ENCODE data around the gene YIF1B. TPM values are rescaled to one million over a fixed set of nuclear protein-coding genes. Genes with fewer than 3 reads are reported as not detected.

The YIF1B gene
- total and polyA plus RNA-seq, 2 donors (not counting 1 experiment from before 2014, with no cell fraction given) = 31.6 to 58.3 TPM

DNA sequence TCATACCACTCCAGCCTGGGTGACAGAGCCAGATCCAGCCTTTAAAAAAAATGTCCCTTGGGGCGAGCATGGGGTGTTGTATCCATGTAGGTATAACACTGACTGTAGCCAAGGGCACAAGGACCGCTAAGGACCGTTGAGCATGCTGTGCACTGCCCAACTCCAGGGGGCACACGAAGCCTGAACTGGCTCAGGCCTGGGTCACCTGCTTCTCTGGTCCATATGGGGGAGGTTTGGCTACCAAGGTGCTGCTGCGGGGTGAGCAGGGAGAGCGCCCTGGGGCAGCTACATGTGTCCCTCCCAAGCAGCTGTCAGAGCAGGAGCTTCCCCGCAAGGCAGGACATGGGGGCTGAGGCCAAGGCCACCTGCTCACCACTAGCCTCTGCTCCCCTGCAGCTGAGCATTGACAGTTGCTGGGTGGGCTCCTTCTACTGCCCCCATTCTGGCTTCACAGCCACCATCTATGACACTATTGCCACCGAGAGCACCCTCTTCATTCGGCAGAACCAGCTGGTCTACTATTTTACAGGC, 36.2 kb upstream of the YIF1B start:
- Histone ChIP-seq H3K9ac (ENCODE audit: low read length) (no peak overlapping the region), H4K20me1 (ENCODE audit: control insufficient read depth, insufficient read depth, low read length, poor library complexity, severe bottlenecking) (no peaks in the 10 kb centered on the region), H3K4me2 (replicated peaks; ENCODE audit: low read depth, low read length, poor library complexity, severe bottlenecking) (no peak overlapping the region), H3K9me3 (ENCODE audit: control extremely low read depth in 1 of 3, control insufficient read depth in 2 of 3, insufficient read depth in 1 of 3, low read length in 2 of 3) (no peaks in the 10 kb centered on the region), H3K27ac (ENCODE audit: low read length in 2 of 2) (no peak overlapping the region), H3K79me2 (ENCODE audit: control insufficient read depth, insufficient read depth, low read length) (no peaks in the 10 kb centered on the region), H3K4me1 (ENCODE audit: control insufficient read depth in 2 of 2, insufficient read depth in 2 of 2, low read length in 2 of 2) (no peaks in the 10 kb centered on the region), H3K4me3 (ENCODE audit: control extremely low read depth in 1 of 5, extremely low read depth in 1 of 5, insufficient read depth in 1 of 5, low read depth in 2 of 5, low read length in 4 of 5) (no peak overlapping the region), H3K36me3 (replicated peaks in 1 of 2; ENCODE audit: control extremely low read depth in 1 of 2, control insufficient read depth in 1 of 2, extremely low read depth in 1 of 2, insufficient read depth in 2 of 2, low read length in 1 of 2) (no peaks in the 10 kb centered on the region), H2AFZ (ENCODE audit: insufficient read depth, low read depth, low read length, poor library complexity, severe bottlenecking) (no peak overlapping the region), H3K27me3 (replicated peaks in 1 of 4; ENCODE audit: control extremely low read depth in 1 of 4, control insufficient read depth in 3 of 4, insufficient read depth in 4 of 4, low read length in 3 of 4) (no peaks in the 10 kb centered on the region)
- H3K27me3 Mint-ChIP-seq = peaks cover 7% of the 10 kb centered on the region
- ATAC-seq (ENCODE audit: low read depth) (no peak), DNase-seq (no peak)
- ChIA-PET POLR2A (no interaction called here), CTCF (interaction anchor here (0.7 kb wide), 1 partner anchor 22 kb away, joined by 3 read pairs; the partner anchor contains the start of gene PSMD8)
- H3K9me3 Mint-ChIP-seq (ENCODE audit: insufficient read depth) = no peaks in the 10 kb centered on the region
- no peak for TF ChIP-seq EZH2 (IDR thresholded peaks at IDR 0.05; ENCODE audit: borderline replicate concordance, insufficient read depth, low read depth, low read length, poor library complexity, severe bottlenecking)
- TF ChIP-seq, protein P1, sequence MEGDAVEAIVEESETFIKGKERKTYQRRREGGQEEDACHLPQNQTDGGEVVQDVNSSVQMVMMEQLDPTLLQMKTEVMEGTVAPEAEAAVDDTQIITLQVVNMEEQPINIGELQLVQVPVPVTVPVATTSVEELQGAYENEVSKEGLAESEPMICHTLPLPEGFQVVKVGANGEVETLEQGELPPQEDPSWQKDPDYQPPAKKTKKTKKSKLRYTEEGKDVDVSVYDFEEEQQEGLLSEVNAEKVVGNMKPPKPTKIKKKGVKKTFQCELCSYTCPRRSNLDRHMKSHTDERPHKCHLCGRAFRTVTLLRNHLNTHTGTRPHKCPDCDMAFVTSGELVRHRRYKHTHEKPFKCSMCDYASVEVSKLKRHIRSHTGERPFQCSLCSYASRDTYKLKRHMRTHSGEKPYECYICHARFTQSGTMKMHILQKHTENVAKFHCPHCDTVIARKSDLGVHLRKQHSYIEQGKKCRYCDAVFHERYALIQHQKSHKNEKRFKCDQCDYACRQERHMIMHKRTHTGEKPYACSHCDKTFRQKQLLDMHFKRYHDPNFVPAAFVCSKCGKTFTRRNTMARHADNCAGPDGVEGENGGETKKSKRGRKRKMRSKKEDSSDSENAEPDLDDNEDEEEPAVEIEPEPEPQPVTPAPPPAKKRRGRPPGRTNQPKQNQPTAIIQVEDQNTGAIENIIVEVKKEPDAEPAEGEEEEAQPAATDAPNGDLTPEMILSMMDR (IDR thresholded peaks at IDR 0.05) = no peak
- intact Hi-C loops (cut with micrococcal nuclease) = no loop called here
- no peaks in the 10 kb centered on the region for H3K4me1 Mint-ChIP-seq
- 81% methylated on average over 7 of the region's 9 CpGs for WGBS (ENCODE audit: insufficient coverage)
- H3K27ac Mint-ChIP-seq = no peak overlapping the region
- no peak overlapping the region for H3K4me3 Mint-ChIP-seq

DNA sequence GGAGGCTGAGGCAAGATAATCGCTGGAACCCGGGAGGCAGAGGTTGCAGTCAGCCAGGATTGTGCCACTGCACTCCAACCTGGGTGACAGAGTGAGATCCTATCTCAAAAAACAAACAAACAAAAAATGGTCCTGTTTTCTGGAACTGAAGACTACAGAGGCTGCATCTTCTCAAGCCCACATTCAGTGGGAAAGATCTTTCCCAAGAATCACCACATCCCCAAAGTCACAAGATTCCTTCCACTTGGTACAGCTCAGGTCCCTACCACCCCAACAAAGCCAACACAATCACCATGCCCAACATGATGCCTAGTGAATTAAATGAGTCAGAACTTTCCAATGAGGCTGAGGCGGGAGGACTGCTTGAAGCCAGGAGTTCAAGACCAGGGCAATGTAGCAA, 35.1 kb upstream of the YIF1B start:
- intact Hi-C loops (cut with micrococcal nuclease) = no loop called here
- H3K4me1 Mint-ChIP-seq = no peaks in the 10 kb centered on the region
- ChIA-PET CTCF (no interaction called here), POLR2A (no interaction called here)
- no peak for DNase-seq
- Histone ChIP-seq H4K20me1 (ENCODE audit: control insufficient read depth, insufficient read depth, low read length, poor library complexity, severe bottlenecking) (no peaks in the 10 kb centered on the region), H3K27ac (ENCODE audit: low read length in 2 of 2) (no peak overlapping the region), H3K9ac (ENCODE audit: low read length) (no peak overlapping the region), H3K9me3 (ENCODE audit: control extremely low read depth in 1 of 3, control insufficient read depth in 2 of 3, insufficient read depth in 1 of 3, low read length in 2 of 3) (no peaks in the 10 kb centered on the region), H2AFZ (ENCODE audit: insufficient read depth, low read depth, low read length, poor library complexity, severe bottlenecking) (no peak overlapping the region), H3K4me2 (replicated peaks; ENCODE audit: low read depth, low read length, poor library complexity, severe bottlenecking) (no peak overlapping the region), H3K79me2 (ENCODE audit: control insufficient read depth, insufficient read depth, low read length) (no peaks in the 10 kb centered on the region), H3K36me3 (replicated peaks in 1 of 2; ENCODE audit: control extremely low read depth in 1 of 2, control insufficient read depth in 1 of 2, extremely low read depth in 1 of 2, insufficient read depth in 2 of 2, low read length in 1 of 2) (no peaks in the 10 kb centered on the region), H3K4me3 (ENCODE audit: control extremely low read depth in 1 of 5, extremely low read depth in 1 of 5, insufficient read depth in 1 of 5, low read depth in 2 of 5, low read length in 4 of 5) (no peak overlapping the region), H3K27me3 (replicated peaks in 1 of 4; ENCODE audit: control extremely low read depth in 1 of 4, control insufficient read depth in 3 of 4, insufficient read depth in 4 of 4, low read length in 3 of 4) (no peaks in the 10 kb centered on the region), H3K4me1 (ENCODE audit: control insufficient read depth in 2 of 2, insufficient read depth in 2 of 2, low read length in 2 of 2) (no peaks in the 10 kb centered on the region)
- H3K27me3 Mint-ChIP-seq = peaks cover 2% of the 10 kb centered on the region
- TF ChIP-seq, protein P1 (IDR thresholded peaks at IDR 0.05) = no peak
- no peak for TF ChIP-seq EZH2 (IDR thresholded peaks at IDR 0.05; ENCODE audit: borderline replicate concordance, insufficient read depth, low read depth, low read length, poor library complexity, severe bottlenecking)
- 100% methylated on average over 1 of the region's 3 CpGs for WGBS (ENCODE audit: insufficient coverage)
- no peak for ATAC-seq (ENCODE audit: low read depth)
- H3K4me3 Mint-ChIP-seq = no peak overlapping the region
- H3K27ac Mint-ChIP-seq = no peak overlapping the region
- no peaks in the 10 kb centered on the region for H3K9me3 Mint-ChIP-seq (ENCODE audit: insufficient read depth)

All from B cell (primary cell).